ENCODE data around the gene OMP. TPM values are rescaled to one million over a fixed set of nuclear protein-coding genes. Genes with fewer than 3 reads are reported as not detected.

Gene OMP
- polyA plus RNA-seq, 3 donors = not detected

- peaks cover 15% of the 10 kb centered on the region for H3K4me1 Mint-ChIP-seq
- Histone ChIP-seq H3K9ac (ENCODE audit: insufficient read depth, low read length, poor library complexity, severe bottlenecking) (no peak overlapping the region), H3K27ac (ENCODE audit: low read depth in 1 of 2, low read length in 2 of 2) (no peak overlapping the region), H4K20me1 (ENCODE audit: insufficient read depth, low read length) (no peaks in the 10 kb centered on the region), H3K4me2 (replicated peaks; ENCODE audit: extremely low read depth, low read length, poor library complexity, severe bottlenecking) (no peak overlapping the region), H3K79me2 (ENCODE audit: insufficient read depth, low read length) (no peaks in the 10 kb centered on the region), H3K4me3 (replicated peaks in 1 of 3; ENCODE audit: low read depth in 2 of 3, low read length in 3 of 3) (no peak overlapping the region), H3K9me3 (replicated peaks in 1 of 2; ENCODE audit: control insufficient read depth in 1 of 2, insufficient read depth in 1 of 2, low read length in 2 of 2) (no peaks in the 10 kb centered on the region), H2AFZ (ENCODE audit: insufficient read depth, low read depth, low read length, poor library complexity, severe bottlenecking) (peak overlapping the region; percentile 79), H3K4me1 (ENCODE audit: control insufficient read depth in 1 of 2, insufficient read depth in 2 of 2, low read length in 2 of 2) (peaks cover 9 to 15% of the 10 kb centered on the region in 2 donors), H3K27me3 (ENCODE audit: control insufficient read depth in 2 of 2, insufficient read depth in 2 of 2, low read length in 2 of 2) (peaks cover 0 to 13% of the 10 kb centered on the region in 2 donors), H3K36me3 (replicated peaks in 1 of 2; ENCODE audit: control insufficient read depth in 1 of 2, insufficient read depth in 2 of 2, low read length in 2 of 2) (no peaks in the 10 kb centered on the region)
- H3K4me3 Mint-ChIP-seq = no peak overlapping the region
- H3K27ac Mint-ChIP-seq = no peak overlapping the region
- H3K27me3 Mint-ChIP-seq (ENCODE audit: low read depth in 3 of 3) = peaks cover 13 to 19% (median 14%) of the 10 kb centered on the region in 3 donors
- WGBS (ENCODE audit: insufficient coverage) = 92% methylated on average over 13 of the region's 17 CpGs
- no peaks in the 10 kb centered on the region for H3K36me3 Mint-ChIP-seq
- DNase-seq = no peak
- TF ChIP-seq, protein P1, sequence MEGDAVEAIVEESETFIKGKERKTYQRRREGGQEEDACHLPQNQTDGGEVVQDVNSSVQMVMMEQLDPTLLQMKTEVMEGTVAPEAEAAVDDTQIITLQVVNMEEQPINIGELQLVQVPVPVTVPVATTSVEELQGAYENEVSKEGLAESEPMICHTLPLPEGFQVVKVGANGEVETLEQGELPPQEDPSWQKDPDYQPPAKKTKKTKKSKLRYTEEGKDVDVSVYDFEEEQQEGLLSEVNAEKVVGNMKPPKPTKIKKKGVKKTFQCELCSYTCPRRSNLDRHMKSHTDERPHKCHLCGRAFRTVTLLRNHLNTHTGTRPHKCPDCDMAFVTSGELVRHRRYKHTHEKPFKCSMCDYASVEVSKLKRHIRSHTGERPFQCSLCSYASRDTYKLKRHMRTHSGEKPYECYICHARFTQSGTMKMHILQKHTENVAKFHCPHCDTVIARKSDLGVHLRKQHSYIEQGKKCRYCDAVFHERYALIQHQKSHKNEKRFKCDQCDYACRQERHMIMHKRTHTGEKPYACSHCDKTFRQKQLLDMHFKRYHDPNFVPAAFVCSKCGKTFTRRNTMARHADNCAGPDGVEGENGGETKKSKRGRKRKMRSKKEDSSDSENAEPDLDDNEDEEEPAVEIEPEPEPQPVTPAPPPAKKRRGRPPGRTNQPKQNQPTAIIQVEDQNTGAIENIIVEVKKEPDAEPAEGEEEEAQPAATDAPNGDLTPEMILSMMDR (IDR thresholded peaks at IDR 0.05) = no peak
- H3K9me3 Mint-ChIP-seq = peaks cover 0 to 3% (median 0%) of the 10 kb centered on the region in 7 donors
- intact Hi-C loops (cut with micrococcal nuclease) = loop anchor here in 1 of 2 donors (10.0 kb wide), 1 partner anchor 489 kb away; no protein-coding TSS in a partner anchor
These were observed 23.6 kb downstream of the OMP start for GRCh38 chr11:77126156-77126775.

GRCh38 chr11:77126861-77127234 is 24.2 kb downstream of the OMP start:
- Histone ChIP-seq H3K36me3 (replicated peaks in 1 of 2; ENCODE audit: control insufficient read depth in 1 of 2, insufficient read depth in 2 of 2, low read length in 2 of 2) (no peaks in the 10 kb centered on the region), H3K27me3 (ENCODE audit: control insufficient read depth in 2 of 2, insufficient read depth in 2 of 2, low read length in 2 of 2) (peaks cover 0 to 13% of the 10 kb centered on the region in 2 donors), H3K4me2 (replicated peaks; ENCODE audit: extremely low read depth, low read length, poor library complexity, severe bottlenecking) (peak overlapping the region; percentile 84), H4K20me1 (ENCODE audit: insufficient read depth, low read length) (no peaks in the 10 kb centered on the region), H3K79me2 (ENCODE audit: insufficient read depth, low read length) (no peaks in the 10 kb centered on the region), H3K9me3 (replicated peaks in 1 of 2; ENCODE audit: control insufficient read depth in 1 of 2, insufficient read depth in 1 of 2, low read length in 2 of 2) (no peaks in the 10 kb centered on the region), H3K4me3 (replicated peaks in 1 of 3; ENCODE audit: low read depth in 2 of 3, low read length in 3 of 3) (peak overlapping the region in 2 of 3 experiments; percentile 31 to 72), H3K9ac (ENCODE audit: insufficient read depth, low read length, poor library complexity, severe bottlenecking) (peak overlapping the region; percentile 51), H2AFZ (ENCODE audit: insufficient read depth, low read depth, low read length, poor library complexity, severe bottlenecking) (peak overlapping the region; percentile 79), H3K27ac (ENCODE audit: low read depth in 1 of 2, low read length in 2 of 2) (no peak overlapping the region), H3K4me1 (ENCODE audit: control insufficient read depth in 1 of 2, insufficient read depth in 2 of 2, low read length in 2 of 2) (peaks cover 9 to 15% of the 10 kb centered on the region in 2 donors)
- no peaks in the 10 kb centered on the region for H3K36me3 Mint-ChIP-seq
- H3K4me3 Mint-ChIP-seq = peak overlapping the region; percentile 67 to 78
- peaks cover 15% of the 10 kb centered on the region for H3K4me1 Mint-ChIP-seq
- no peak for DNase-seq
- TF ChIP-seq, protein P1 (IDR thresholded peaks at IDR 0.05) = no peak
- intact Hi-C loops (cut with micrococcal nuclease) = loop anchor here in 1 of 2 donors (1.0 to 10.0 kb wide), 2 partner anchors 61 to 488 kb away; no protein-coding TSS in a partner anchor
- H3K27me3 Mint-ChIP-seq (ENCODE audit: low read depth in 3 of 3) = peaks cover 13 to 19% (median 14%) of the 10 kb centered on the region in 3 donors
- WGBS (ENCODE audit: insufficient coverage) = 21% methylated on average over 10 of the region's 10 CpGs
- no peak overlapping the region for H3K27ac Mint-ChIP-seq
- H3K9me3 Mint-ChIP-seq = peaks cover 0 to 3% (median 0%) of the 10 kb centered on the region in 7 donors
